Stimulated activated CD4-positive, alpha-beta T cell treated with anti-CD3 and anti-CD28 coated beads, Interleukin-12 subunit alpha, Interleukin-12 subunit beta, amount 100 ng/mL, for 24 hours (primary cell): ENCODE data around the gene SH2D4B.

Experiments
- DNase-seq, 2 experiments: peaks; one replicate each; pipeline ENCODE4 v3.0.0-alpha.2; 2020; ENCODE audit warnings: low read depth in 2 of 2

Gene SH2D4B

DNA sequence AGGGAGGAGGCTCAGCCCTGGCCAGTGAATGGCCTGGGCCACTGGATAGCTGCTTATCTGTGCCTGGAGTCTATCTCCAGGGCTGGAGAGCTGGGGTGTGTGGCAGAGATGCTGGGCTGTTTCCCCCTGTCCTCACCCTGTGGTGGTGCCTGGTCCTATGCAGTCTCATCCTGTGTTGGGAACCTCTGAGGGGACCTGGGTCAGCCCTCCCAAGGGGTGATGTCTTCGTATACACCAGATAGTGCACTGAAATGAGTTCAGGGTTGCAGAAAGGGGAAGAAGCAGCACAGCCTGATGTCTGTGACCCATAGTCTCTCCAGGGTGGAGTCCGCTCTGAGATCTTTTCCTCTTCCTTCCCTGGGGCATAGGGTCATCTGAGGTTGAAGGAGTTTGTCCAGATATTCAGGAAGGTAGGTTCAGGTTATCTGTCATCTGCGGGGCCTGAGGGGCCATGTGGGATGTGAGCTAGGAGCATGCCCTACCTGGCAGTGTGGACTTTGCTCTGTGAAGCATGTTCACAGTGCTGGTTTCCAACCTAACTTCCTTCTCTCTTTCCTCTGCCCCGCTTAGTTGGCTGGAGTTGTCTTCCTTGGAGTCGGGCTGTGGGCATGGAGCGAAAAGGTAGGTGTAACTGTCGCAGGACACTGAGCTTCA lies 33.4 kb upstream of the SH2D4B start:
- DNase-seq = no peak

DNA sequence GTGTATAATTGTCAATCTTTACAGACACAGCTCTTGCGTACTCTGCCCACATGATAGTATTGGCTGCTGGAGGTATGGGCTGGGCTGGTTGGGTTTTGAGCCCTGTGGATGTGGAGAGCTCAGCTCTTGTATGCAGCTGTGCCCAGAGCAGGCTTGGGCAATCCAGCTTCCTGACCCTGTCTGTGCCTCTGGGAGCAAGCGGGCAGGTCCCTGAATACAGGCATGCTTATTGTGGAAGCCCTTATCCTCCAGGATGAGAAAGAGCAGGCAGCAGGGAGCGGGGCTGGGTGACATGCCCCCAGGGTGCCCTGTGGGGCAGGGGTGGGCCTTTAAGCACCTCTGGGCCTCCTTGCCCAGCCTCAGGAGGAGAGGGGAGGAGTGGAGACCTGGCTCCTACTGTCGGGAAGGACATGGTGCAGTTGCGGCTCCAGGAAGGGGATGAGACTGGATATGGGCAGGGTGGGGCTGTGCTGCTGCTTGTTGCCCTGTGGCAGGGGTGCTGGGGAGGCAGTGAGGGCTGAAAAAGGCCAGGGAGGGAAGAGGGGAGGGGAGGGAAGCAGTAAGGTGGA lies 32.7 kb upstream of the SH2D4B start:
- DNase-seq = no peak

DNA sequence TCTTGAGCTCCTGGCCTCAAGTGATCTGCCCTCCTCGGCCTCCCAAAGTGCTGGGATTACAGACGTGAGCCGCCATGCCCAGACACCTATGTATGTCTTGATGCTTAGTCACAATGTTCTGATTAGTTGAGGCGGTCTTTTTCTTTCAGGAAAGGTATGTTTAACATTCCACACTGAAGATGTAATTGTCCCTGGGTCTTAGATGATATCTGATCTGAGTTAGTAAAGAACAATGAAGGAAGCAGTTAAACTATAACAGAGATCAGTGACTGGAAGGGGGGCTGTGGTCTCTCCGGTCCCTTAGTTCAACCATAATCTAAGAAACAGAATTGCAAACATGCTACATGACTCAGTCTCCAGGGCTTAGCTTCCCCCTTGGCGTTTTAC lies 31.5 kb upstream of the SH2D4B start:
- DNase-seq = no peak

DNA sequence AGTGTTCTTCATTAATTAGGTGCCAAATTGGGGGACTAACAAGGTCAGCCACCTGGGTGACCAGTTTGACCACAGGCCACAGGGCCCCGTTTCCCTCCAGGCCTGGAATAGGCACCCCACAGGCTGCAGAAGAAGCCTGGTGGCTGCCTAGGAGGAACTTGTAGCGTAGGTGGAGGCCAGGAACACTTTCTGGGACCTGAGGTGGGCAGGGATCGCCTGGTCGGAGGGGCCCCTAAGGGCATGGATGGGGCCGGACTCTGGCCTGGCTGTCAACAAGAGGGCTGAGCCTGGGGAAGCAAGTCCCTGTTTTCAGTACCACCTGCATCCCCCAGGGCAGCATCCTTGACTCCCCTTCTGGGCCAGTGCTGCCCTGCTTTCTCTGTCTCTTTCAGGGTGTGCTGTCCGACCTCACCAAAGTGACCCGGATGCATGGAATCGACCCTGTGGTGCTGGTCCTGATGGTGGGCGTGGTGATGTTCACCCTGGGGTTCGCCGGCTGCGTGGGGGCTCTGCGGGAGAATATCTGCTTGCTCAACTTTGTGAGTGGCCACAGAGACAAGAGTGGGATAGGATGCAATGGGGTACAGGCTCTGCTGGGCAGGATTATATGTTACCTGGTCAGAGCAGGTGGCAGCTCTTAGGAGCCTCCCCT lies 30.7 kb upstream of the SH2D4B start:
- no peak for DNase-seq

DNA sequence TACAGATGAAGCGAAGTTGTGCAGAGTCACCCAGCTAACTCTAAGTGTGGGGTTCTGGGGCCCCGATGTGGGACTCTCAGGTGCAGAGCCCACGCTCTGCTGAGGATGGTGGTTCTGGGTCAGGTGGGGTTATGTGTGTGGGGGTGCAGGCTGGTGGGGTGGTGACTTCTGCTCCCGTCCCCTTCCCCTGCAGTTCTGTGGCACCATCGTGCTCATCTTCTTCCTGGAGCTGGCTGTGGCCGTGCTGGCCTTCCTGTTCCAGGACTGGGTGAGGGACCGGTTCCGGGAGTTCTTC lies 28.6 kb upstream of the SH2D4B start:
- no peak for DNase-seq

DNA sequence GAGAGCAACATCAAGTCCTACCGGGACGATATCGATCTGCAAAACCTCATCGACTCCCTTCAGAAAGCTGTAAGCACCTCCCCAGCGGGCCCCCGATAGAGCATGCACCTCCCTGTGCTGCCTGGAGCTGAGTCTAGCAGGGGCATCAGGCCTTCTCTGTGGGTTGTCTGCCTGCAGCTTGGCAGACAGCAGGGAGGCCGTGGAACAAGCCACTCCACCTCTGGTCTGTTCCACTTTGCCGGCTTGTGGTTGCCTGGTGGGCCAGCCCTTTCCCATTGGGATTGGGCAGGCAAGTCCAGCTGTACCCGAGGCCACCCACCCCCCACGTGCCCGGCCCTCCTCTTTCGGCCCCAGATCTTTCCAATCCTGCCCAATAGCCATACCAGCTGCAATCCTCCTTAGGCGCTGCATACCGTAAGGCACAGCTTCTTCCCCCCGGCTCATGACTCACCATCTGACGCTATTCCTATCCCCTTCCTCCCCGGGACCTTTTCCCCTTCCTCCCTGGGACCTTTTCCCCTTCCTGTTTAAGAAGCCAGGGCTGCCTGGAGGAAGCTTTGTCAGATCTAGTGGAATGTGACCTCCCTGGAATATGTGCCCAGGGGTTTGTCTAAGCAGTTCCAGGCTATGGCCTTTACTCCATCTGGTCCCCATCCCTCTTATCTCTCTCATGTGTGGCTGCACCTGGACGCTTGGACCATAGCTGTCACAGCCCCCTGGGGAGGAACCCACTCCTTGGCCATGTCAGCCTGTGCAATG lies 28.1 kb upstream of the SH2D4B start:
- no peak for DNase-seq

DNA sequence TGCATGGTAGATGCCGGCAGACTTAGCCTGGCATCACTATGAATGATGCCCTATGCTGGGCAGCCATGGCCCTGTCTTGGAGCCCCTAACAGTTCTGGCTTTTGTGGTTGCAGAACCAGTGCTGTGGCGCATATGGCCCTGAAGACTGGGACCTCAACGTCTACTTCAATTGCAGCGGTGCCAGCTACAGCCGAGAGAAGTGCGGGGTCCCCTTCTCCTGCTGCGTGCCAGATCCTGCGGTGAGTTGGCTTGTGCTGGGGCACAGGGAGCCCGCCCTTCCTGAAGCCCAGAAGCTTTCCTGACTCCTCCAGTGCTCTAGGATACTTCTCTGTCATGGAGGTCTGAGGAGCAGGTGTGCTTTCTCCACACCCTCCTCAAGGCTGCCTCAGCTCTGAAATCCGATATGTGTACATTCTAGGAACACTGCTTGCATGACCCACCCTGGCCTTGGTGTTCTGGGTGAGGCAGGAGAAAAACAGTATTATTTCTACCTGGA lies 25.6 kb upstream of the SH2D4B start:
- no peak for DNase-seq

DNA sequence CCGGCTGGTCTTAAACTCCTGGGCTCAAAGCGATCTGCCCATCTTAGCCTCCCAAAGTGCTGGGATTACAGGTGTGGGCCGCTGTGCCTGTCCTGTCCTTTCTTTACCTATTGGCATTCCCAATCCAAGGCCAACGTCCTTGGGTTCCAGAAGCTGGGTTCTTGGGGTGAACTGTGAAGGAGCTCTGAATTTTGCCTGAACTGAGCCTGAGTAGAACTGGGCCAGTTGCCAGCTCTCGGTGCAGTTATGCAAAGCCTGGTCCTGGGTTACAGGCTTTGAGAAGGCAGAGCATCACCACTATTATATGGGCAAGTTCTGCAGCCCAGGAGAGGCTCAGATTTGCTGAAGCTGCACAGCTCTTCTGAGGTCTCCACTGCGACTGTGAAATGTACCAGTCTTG lies 24.6 kb upstream of the SH2D4B start:
- no peak for DNase-seq

DNA sequence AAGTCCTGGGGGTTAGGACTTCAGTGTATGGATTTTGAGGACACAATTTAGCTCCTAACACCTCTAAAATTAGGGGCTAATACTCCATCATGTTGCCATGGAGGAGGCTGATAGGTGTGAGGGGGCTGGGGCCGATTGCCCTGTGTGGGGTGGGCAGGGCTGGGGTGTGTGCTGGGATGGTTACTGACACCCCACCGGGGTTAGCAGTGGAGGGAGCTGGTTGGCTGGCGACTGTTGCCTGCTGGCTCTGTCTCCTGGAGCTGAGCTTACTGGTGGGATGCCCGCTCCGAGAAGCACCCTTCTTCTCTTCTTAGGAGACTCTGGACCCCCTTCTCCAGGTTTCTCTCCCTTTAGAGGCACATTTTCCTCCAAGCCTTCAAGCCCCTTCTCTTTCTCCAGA lies 22.2 kb upstream of the SH2D4B start:
- no peak for DNase-seq

DNA sequence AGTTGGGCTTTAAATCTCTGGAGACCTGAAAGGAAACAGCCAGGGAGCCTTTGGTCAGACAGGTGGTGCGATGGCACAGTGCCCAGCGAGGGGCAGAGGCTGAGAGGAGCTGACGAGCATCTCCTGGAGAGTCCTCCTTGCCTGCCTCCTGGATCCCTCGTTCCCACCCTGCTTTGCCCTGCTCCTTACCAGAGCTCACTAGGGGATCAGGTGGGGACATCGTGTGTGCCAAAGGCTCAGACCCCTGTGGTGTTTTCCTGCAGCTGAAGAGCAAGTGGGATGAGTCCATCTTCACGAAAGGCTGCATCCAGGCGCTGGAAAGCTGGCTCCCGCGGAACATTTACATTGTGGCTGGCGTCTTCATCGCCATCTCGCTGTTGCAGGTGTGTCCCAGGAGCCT lies 21.8 kb upstream of the SH2D4B start:
- DNase-seq = no peak

DNA sequence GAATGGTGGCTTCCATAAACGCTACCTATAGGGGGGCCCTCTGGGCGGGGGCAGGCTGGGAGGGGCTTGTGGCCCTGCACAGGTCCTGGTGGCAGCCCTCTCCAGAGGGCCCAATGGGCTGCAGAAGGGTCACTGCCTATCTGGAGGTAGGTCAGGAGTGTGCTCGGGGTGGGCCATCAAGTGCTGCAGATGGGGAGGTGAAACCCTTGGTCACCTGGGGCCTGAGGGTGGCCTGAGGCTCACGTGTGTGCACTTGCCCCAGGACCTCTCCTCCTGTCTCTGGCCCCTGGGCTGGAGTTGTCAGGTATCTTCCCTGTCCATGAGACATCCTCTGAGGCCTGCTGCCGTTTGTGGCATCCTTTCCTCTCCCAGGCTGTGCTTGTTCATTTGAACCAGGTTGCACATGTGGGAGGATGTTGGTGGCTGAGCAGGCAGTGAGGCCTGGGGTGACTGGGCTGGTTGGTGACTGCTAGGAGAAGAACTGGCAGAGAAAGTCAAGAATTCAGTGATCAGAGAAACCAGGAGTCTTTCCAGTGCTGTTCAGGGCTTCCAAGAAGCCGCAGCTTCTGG lies 21.1 kb upstream of the SH2D4B start:
- no peak for DNase-seq

DNA sequence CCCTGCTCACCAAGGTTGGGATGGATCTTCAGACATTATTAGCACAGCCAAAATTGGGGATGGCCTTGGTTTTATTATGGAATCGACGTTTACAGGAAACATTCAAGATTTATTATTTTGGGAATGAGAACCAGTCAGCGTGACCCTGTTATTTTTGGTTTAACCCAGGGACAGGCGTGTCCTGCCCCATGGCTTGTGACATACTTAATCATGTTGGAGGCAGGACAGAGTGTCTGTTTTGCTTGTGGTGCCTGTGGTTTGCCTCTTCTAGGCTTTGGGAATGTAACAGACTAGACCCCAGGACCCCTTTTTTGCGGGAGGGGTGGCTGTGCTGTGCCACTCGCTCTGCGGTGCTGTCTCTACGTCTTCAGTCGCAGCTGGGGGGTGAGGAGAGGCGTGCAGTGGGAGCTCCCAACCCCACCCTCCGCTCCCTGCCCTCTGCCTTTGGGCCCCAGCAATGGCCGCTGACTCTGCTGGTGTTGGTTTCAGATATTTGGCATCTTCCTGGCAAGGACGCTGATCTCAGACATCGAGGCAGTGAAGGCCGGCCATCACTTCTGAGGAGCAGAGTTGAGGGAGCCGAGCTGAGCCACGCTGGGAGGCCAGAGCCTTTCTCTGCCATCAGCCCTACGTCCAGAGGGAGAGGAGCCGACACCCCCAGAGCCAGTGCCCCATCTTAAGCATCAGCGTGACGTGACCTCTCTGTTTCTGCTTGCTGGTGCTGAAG lies 20.1 kb upstream of the SH2D4B start:
- no peak for DNase-seq

DNA sequence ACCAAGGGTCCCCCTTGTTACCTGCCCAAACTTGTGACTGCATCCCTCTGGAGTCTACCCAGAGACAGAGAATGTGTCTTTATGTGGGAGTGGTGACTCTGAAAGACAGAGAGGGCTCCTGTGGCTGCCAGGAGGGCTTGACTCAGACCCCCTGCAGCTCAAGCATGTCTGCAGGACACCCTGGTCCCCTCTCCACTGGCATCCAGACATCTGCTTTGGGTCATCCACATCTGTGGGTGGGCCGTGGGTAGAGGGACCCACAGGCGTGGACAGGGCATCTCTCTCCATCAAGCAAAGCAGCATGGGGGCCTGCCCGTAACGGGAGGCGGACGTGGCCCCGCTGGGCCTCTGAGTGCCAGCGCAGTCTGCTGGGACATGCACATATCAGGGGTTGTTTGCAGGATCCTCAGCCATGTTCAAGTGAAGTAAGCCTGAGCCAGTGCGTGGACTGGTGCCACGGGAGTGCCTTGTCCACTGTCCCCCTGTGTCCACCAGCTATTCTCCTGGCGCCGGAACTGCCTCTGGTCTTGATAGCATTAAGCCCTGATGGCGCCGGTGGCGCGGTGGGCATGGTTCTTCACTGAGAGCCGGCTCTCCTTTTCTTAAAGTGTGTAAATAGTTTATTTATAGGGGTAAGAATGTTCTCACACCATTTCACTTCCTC lies 19.4 kb upstream of the SH2D4B start:
- no peak for DNase-seq

DNA sequence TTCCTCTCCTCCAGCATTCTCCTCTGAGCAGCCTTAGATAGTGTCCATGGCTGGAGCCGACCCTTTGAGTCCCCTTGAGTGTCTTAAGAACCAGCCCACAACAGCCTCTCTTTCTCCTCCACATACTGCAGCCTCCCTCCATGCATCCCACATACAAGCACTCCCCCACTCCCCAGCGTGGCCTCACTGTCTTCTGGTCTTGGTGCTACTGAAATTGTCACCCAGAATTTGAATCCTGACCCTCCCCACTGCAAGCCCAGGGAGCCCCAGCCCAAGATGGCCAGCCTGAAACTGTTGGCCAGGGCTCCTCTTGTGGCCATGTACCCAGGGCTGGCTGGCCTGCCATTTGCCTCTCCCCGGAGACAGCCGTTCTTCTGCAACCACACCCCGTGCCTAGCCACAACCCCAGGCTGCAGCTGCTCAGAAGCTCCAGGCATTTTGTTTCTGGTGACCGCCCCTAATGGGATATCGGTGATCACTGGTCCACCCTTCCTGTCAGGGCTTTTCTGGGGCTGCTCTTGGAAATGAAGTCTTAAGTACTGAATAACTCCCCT lies 18.8 kb upstream of the SH2D4B start:
- DNase-seq = no peak

DNA sequence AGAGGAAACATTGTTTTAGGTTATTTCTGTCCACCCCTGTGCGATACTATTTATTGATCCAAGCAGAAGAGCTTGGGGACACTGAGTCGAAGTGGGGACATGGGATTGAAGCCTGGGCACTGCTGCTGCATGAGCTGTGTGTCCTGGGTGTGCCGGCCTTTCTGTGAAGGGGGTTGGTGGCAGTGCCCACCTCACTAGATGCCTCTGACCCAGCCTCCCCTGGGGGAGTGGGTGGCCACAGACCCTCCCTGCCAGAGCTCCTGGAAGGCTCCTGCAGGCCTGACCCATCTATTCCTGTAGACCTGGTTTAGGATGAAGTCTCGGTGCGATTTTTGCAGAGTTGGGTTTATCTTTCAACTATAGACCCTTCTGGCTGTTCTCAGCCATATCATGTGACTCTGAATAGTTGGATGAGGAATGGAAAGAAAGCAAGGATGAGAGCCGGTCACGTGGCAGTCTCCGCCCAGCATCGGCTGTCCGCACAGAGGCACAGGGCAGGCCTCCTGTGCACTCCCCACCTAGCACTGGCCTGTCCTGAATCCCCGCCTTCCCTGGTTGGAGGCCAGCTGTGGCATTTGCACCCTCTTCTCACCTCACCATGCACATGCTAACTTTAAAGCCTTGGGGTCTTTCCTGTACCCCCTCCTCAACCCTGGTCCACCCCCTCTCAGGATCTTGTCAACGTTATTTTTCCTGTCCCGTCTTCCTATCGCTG lies 17.6 kb upstream of the SH2D4B start:
- no peak for DNase-seq

DNA sequence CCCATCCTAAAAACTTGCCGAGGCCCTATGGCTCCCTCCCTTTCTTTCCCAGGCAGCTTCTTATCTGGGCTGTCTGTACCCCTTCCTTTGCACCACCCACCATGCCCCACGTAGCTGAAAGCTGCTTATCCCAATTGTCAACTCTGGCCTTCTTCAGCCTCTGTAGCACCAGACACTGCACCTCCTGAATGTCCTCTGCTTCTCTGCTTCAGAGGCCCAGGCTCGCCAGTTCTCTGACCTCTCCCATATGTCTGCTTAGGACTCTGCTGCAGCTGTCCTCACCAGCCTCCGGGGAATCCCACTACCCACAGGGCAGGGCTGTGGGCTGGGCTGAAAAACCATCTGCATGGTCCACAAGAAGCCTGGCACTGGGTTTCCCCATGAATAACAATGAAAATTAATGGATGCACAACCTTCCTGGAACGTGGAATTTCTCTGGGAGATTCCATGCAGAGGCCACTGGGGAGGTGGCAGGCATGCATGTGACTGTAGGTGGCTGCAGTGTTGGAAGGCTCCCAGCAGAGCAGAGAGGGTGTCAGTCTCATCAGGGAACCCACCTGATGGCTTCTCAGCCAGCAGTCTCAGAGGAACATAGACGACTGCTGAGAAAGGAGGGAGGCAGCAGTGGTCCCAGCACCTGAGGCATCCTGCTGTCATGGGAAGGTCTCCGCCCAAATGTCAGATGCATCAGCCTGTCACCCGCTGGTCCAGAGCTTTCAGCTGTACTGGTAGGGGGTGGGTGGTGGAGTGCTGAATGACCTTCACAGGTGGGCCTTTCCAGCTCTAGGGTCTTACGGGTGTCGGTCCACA lies 16.8 kb upstream of the SH2D4B start:
- no peak for DNase-seq

DNA sequence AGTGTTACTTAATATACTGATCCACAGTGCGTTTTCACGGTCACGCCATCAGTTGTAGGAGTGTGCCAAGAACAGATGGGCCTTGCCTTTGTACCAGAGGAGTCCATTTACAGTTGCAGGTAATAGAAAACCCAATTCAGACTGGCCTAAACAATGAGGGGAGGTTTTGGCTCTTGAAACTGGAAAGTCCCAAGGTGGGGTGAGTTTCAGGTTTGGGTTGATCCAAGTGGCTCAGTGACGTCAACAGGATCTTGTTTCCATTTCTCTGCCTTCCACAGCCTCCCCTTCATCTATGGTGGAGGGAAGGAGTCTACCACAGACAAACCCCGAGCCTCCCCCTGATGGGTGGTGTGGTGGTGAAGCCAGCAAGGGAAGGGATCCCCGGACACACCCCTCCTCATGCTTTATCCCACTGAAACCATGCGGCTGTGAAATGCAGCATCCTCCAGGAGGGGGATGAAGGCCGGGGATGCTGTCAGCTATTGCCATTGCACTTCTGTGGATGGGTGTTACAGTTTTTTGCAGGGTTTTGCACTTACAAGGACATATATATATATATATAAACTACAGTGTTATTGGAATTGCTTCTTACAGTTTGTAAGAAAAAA lies 14.8 kb upstream of the SH2D4B start:
- DNase-seq = no peak

DNA sequence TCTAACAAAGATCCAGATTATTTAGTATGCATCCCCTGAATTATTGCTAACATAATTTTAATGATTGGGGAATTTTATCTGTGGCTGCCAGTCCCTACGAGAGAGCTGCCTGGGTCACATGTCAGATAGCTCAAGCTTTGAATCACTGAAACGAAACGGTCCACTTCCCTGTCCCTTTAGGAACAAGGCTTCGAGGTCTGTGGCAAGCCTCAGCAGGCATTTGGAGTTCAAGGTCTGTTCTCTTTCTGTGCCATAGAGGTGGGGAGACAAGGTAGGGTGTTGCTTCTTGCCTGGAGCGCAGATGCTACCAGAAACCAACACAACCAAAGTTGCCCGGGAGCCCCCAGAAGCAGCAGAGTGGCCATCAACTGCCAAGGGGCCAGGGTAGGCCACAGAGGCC lies 13.9 kb upstream of the SH2D4B start:
- no peak for DNase-seq
